ENCODE data around the gene CDH23.

CDH23 gene

DNA sequence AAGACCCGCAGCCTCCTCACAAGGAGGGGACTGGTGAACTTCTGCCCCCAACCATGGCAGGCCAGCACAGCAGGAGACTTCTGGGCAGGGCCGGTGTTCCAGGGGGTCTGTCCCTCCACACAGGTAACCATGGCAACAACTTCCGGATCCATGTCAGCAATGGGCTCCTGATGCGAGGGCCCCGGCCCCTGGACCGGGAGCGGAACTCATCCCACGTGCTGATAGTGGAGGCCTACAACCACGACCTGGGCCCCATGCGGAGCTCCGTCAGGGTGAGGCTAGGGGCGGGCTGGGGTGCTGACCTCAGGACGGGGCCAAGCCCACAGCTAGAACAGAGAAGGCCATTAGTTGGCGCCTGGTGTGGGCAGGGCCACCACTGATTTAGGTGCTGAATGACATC is 328.5 kb downstream of the CDH23 start:
- no peak overlapping the region for H3K4me3 ChIP-seq (ENCODE audit: low read depth, low read length)
- in situ Hi-C loops (cut with HindIII; ENCODE audit: low sequenced_read_pairs), result no loop called here
- no peak for TF ChIP-seq CTCF (IDR thresholded peaks at IDR 0.05; ENCODE audit: low read depth, low read length)
- DNase-seq (ENCODE audit: low read depth, low spot score), result no peak

GRCh38 chr10:71725998-71726579 is 329.4 kb downstream of the CDH23 start:
- no peak for DNase-seq (ENCODE audit: low read depth, low spot score)
- H3K4me3 ChIP-seq (ENCODE audit: low read depth, low read length), result no peak overlapping the region
- in situ Hi-C loops (cut with HindIII; ENCODE audit: low sequenced_read_pairs), result no loop called here
- TF ChIP-seq CTCF (IDR thresholded peaks at IDR 0.05; ENCODE audit: low read depth, low read length), result peak; percentile 50

DNA sequence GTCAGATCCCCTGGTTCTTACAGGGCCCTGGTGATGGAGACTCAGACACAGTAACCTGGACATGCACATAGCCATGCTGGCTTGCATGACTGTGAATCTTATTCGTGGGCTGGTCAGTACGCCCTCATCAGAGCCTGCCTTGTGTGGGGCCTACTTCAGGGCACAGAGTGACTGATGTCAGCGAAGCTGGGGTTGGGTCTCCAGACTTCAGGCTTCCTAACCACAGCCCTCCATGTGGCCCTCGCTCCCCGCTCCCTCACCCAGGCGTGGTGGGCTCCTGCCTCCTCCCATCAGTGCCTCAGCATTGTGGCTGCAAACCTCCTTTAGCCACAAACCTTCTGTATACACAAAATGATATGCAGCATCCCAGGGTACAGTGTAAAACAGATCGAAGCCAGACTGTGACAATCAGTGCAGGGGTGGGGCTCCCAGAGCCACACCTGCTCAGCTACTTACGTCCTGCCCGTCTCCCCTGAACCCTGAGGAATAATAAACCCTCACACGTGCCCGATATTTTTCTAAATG is 329.9 kb downstream of the CDH23 start:
- no peak overlapping the region for H3K4me3 ChIP-seq (ENCODE audit: low read depth, low read length)

GRCh38 chr10:71727105-71727737 is 330.5 kb downstream of the CDH23 start:
- DNase-seq (ENCODE audit: low read depth, low spot score), result no peak
- no peak for TF ChIP-seq CTCF (IDR thresholded peaks at IDR 0.05; ENCODE audit: low read depth, low read length)
- H3K4me3 ChIP-seq (ENCODE audit: low read depth, low read length), result no peak overlapping the region
- in situ Hi-C loops (cut with HindIII; ENCODE audit: low sequenced_read_pairs), result no loop called here

More for the DNA sequence above, 329.9 kb downstream of the CDH23 start:
- TF ChIP-seq CTCF (IDR thresholded peaks at IDR 0.05; ENCODE audit: low read depth, low read length), result no peak
- in situ Hi-C loops (cut with HindIII; ENCODE audit: low sequenced_read_pairs), result no loop called here
- no peak for DNase-seq (ENCODE audit: low read depth, low spot score)

DNA sequence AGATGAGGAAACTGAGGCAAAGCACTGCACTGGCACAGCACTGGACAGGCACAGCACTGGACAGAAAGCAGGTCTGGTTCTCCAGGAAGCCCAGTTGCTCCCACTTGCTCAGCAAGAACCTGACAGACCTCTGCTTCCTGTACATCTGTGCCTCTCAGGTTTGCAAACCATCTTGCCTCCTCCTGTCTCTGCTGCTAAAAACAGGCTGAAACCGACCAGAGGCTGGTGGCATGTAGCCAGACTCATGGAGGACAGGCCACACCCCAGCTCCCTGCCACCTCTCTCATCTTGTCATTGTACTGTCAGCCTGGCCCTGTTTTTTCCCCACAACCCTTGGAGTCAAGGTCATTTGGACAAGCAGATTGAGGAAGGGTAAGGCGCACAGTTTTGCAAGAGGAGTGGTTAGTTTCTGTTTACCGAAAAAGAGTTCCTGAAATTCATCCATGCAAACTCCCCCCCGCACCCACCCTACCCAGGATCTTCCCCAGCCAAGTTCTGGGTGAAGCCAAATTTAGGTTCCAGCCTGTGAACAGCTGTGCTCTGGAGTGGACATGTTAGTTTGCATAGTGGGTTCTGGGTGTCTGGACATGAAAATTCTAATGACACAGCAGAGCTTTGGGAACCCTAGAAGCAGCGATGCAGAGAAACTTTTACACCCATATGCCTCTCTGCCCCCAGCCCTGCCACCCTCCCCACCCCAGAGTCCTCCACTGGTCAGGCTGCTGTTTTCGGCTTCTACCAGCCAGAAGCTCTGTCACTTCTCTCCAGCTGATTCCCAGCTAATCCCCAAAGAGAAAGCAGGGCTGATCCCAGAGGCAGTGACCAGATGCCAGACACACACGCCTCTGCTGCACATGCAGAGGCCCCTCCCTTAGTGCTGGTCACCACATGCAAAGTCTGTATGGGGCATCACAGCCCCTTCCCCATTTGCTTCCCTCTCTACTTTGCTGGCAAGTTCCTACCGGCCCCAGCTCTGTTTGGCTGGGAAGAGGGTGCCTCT is 331.3 kb downstream of the CDH23 start:
- TF ChIP-seq CTCF (IDR thresholded peaks at IDR 0.05; ENCODE audit: low read depth, low read length), result no peak
- in situ Hi-C loops (cut with HindIII; ENCODE audit: low sequenced_read_pairs), result no loop called here
- no peak overlapping the region for H3K4me3 ChIP-seq (ENCODE audit: low read depth, low read length)
- no peak for DNase-seq (ENCODE audit: low read depth, low spot score)

- no peak for TF ChIP-seq CTCF (IDR thresholded peaks at IDR 0.05; ENCODE audit: low read depth, low read length)
- in situ Hi-C loops (cut with HindIII; ENCODE audit: low sequenced_read_pairs), result no loop called here
- no peak overlapping the region for H3K4me3 ChIP-seq (ENCODE audit: low read depth, low read length)
- no peak for DNase-seq (ENCODE audit: low read depth, low spot score)
Observed at GRCh38 chr10:71729161-71729636, 332.5 kb downstream of the CDH23 start.

Measured in astrocyte of the spinal cord (primary cell).